Stimulated activated CD4-positive, alpha-beta T cell treated with anti-CD3 and anti-CD28 coated beads, Interleukin-4, amount 100 ng/mL, for 24 hours (primary cell): ENCODE measurements around the gene ZNF264.
"Not testable (repeated sequence)": the region's sequence is repeated elsewhere in the genome, so short reads cannot be mapped to it uniquely, and the experiment has no call there.

Experiments
- DNase-seq: peaks from one replicate; pipeline ENCODE4 v3.0.0-alpha.2; 2020

ZNF264 gene

GRCh38 chr19:57191141-57192076 lies at the start of gene ZNF264:
Gene ZNF264 (plus strand): TSS chr19:57191500. CDS start chr19:57191914, 414 bp downstream.
- peak; percentile 92 for DNase-seq

GRCh38 chr19:57141699-57142098 lies 49.6 kb upstream of the ZNF264 start:
- no peak for DNase-seq

DNA sequence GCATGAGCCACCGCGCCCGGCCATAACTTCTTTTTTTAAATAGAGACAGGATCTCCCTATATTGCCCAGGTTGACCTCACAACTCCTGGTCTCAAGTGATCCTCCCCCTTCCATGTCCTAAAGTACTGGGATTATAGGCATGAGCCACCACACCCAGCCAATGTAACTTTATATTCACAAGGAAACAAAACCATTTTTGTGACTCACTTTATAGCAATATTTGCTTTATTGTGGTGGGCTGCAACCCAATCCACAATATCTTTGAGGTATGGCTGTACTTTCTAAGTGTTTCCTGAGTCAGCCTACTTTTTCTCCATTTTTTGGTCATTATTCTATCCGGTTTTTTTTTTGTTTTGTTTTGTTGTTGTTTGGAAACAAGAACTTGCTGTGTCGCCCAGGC lies 38.4 kb upstream of the ZNF264 start:
- no peak for DNase-seq

- DNase-seq = no peak
Measured at GRCh38 chr19:57161985-57162539, 29.2 kb upstream of the ZNF264 start.

- DNase-seq = no peak
Measured at GRCh38 chr19:57165846-57166245, 25.5 kb upstream of the ZNF264 start.

DNA sequence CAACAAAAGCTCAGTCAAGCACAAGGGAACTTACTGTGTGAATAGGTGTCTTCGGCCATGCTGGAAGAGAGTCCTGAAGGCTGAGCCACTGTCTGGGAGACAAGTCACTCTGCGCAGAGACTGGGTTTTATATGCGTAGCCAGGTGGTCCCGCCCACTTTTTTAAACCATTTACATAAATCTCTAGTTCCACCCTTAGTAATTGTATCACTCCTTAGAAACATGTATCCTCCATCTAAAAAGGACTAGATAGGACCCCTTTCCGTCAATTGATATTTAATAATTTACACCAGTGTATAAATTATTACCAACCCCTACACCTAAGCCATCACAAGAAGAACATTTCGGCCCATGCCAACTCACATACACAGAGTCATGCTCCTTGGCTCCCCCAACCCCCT lies 23.9 kb upstream of the ZNF264 start, which contains the start of gene DUXA:
DUXA (minus strand) TSS at position 101 of the 400 bp plus-strand sequence; CDS start at position 59, 42 bp downstream.
- no peak for DNase-seq

DNA sequence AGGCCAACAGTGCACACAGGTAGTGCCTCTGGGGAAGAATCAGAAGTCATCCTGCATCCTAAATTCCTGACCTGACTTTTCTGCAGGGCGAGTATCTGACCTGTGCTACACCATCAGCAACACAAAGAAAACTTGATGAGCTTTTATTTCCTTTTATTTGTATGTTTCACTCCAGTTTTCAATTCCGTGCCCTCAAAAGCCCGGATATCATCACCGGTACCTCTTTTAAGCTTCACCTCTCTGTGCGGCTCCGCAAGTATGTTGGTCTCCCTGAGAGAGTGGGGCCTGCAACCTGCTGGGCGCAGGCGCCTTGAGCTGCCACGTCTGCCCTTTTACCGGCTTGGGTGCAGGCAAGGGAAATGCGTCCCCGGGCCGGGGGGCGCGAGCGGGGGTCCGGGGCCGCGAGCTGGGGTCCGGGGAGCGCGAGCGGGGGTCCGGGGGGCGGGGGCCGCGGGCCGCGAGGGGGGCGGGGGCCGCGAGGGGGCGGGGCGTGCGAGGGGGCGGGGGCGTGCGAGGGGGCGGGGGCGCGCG lies 19.7 kb upstream of the ZNF264 start:
- peak; percentile 19 for DNase-seq

GRCh38 chr19:57190301-57190700 lies 999 bp upstream of the ZNF264 start:
- DNase-seq = no peak

DNA sequence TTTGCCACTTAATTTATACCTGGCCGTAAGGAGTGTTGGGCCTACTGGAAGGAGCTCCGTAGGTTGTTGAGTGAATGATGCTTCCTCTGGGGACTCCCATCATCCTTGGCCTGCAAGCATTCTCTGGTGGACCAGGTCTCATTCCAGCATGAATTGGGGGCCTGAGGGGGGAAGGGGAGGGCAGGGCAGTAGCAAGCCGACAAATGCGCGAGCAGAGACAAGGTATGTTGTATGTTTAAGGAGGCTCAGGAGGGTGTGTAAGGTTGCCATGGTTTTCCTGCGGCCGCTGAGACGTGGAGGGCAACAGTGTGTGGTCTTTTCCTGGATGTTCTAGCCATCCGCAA lies 749 bp downstream of the ZNF264 start:
- no peak for DNase-seq

- DNase-seq = no peak
Measured at GRCh38 chr19:57192993-57193392, 1.7 kb downstream of the ZNF264 start.

DNA sequence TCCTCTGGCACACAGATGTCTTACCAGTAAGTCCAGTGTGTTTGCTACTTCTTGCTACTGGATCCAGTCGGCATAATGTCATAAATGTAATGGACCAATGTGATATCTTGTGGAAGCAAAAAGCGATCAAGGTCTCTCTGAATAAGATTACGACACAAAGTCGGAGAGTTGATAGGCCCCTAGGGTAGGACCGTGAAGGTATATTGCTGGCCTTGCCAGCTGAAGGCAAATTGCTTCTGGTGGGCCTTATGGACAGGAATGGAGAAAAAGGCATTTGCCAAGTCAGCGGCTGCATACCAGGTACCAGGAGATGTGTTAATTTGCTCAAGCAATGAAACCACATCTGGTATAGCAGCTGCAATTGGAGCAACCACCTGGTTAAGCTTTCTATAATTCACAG lies 6.6 kb downstream of the ZNF264 start:
- not testable (repeated sequence) for DNase-seq

DNA sequence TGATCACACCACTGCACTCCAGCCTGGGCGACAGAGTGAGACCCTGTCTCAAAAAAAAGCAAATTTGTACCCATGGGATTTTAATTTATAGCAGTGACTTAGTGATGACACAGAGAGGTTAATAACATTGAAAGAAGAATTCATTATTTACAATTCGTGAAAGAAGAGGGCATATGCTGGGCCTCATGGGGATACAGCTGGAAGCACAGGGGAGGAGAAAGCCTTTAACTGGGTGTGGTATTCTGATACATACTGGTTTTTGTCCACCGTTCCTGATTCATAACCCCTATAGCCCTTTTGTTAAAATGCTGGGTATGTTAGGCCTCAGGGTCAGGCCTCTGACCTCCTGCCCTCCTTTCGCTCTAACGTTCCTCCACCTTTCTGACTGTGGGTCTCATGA lies 10.9 kb downstream of the ZNF264 start:
- DNase-seq = no peak

DNA sequence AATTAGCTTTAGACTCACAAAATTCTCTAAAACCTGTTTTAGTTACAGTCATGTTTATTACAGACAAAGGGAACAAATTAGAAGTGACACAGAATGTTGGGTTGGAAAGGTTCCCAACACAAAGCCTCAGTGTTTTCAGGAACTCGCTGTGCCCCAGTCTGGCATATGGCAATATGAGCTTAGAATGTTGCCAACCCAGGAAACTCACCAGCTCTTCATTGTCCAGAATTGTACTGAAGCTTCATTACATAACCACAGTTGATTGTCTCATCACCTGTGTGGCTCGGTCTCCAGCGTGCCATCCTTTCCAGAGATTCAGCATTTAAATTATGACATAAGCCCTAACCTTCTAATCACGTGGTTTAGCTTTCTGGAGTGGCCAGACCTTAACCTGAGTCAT lies 19.1 kb downstream of the ZNF264 start:
- no peak for DNase-seq

DNA sequence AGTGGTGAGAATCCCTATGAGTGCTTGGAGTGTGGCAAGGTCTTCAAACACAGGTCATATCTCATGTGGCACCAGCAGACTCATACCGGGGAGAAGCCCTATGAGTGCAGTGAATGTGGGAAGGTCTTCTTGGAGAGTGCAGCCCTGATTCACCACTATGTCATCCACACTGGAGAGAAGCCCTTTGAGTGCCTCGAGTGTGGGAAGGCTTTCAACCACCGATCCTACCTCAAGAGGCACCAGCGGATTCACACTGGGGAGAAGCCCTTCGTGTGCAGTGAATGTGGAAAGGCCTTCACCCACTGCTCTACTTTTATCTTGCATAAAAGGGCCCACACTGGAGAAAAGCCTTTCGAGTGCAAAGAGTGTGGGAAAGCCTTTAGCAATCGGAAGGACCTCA lies 20.8 kb downstream of the ZNF264 start:
- peak; percentile 7 for DNase-seq

DNA sequence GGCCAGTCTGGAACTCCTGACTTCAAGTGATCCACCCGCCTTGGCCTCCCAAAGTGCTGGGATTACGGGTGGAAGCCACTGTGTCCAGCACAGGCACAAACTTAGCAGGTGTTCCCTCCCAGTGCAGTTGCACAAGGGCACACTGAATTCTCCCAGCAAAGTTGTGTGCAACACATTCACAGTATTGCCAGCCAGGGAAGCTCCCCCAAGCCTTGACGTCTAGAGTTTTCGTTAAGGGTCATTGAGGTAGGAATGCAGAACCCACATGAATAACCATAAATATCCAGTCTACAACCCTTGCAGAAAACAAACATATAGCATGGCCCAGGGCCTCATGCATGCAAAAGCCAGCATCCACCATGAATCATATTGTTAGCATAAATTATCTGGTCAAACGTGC lies 36.2 kb downstream of the ZNF264 start:
- no peak for DNase-seq

DNA sequence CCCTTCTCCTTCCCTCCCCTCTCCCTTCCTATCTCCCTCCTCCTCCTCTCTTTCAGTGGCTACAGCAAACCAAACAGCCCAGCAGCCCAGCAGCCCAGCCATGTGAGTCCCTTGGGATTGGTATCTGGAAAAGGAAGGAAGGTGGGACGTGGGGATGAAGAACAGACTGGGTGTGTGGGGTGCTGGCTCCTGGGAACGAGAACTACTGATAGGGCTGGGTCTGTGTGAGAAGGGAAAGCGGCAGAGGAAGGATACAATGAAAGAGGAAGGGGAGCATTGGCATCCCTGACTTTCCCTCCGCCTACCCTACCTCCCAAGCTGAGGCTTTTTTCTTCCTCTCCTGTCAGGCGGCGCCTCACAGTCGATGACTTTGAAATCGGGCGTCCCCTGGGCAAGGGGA lies 40.4 kb downstream of the ZNF264 start:
- no peak for DNase-seq

GRCh38 chr19:57233207-57233606 lies 41.9 kb downstream of the ZNF264 start:
- no peak for DNase-seq

DNA sequence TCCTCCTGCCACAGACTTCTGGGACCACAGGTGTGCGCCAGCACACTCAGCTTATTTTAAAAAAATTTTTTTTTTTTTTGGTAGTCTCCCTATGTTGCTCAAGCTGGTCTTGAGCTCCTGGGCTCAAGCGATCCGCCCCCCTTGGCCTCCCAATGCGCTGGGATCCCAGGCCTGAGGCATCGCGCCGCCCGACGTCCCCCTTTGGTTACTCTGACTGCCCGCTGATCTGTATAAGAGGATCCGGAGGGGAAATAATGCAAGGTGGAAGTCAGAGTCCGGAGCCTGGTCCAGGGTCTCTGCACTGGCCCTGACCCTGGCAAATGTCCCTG lies 48.6 kb downstream of the ZNF264 start:
- no peak for DNase-seq

GRCh38 chr19:57240311-57241090 lies 49.2 kb downstream of the ZNF264 start, which contains the start of gene ZNF805:
Gene ZNF805 (plus strand): TSS chr19:57240632. CDS start chr19:57240892, 260 bp downstream.
- DNase-seq = peak; percentile 97

GRCh38 chr19:57241176-57241575 lies 49.9 kb downstream of the ZNF264 start:
- no peak for DNase-seq

DNA sequence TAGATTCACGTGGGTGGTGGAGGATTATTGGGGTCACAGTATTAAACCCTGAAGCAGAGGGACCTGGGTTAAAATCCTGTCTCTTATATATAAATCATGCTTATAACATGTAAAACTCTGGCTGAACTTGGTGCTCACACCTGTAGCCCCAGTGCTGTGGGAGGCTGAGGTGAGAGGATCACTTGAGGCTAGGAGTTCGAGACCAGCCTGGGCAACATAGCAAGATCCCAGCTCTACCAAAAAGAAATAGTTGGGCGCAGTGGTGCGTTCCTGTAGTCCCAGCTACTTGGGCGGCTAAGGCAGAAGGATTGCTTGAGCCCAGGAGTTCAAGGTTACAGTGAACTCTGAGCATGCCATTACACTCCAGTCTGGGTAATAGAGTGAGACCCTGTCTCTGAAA lies 51.5 kb downstream of the ZNF264 start:
- no peak for DNase-seq

DNA sequence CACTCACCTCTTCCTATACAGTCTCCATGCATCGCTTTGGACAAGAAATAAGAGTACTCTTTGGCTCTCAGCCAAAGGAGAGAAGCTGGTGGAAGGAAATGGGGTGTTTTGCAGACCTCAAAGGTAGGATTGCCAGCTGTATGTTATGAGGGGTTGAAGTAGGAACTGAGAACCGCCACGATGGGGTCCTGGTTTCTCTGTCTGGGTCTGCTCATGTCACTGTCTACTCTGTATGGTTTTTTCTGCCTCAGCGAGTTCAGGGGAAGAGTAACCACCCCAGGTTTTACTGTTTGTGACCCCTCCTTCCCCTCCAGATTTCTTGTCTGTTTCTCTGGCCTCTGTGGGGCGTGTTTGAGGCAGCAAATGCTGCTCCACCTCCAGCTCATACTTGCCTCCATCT lies 53.2 kb downstream of the ZNF264 start:
- no peak for DNase-seq

DNA sequence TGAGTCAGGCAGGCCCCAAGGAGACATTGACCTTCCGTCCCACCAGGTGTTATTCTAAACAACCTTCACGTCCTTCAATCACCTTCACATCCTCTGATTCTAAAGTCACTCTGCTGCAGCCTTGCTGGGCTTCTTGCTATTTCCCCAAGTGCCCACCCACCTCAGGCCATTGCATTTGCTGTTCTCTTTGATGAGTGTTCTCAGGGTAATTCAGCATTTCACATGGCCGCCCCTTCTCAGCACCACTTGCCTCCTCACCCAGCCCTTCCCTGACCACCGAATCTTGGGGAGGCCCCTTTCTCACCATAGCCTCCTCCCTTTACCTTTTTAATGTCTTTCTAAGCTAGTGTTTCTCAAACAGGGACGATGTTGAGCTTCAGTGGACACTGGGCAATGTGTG lies 53.8 kb downstream of the ZNF264 start:
- no peak for DNase-seq
